ENCODE results near the gene RAD51B.
A peak's percentile ranks its signal among the peaks of the same experiment; 100 is the strongest.
"Not testable (repeated sequence)": the region's sequence is repeated elsewhere in the genome, so short reads cannot be mapped to it uniquely, and the experiment has no call there.

Gene RAD51B

GRCh38 chr14:68085742-68086141, 266.2 kb downstream of the RAD51B start:
- DNase-seq: no peak

- no peak for DNase-seq
These were observed 268.9 kb downstream of the RAD51B start for GRCh38 chr14:68088451-68088854.

GRCh38 chr14:68089146-68089731, 269.7 kb downstream of the RAD51B start:
- peak; percentile 27 for DNase-seq

- DNase-seq: no peak
These were observed 274.6 kb downstream of the RAD51B start for GRCh38 chr14:68094158-68094557.

GRCh38 chr14:68094752-68095151, 275.2 kb downstream of the RAD51B start:
- no peak for DNase-seq

GRCh38 chr14:68097727-68098126, 278.1 kb downstream of the RAD51B start:
- no peak for DNase-seq

- no peak for DNase-seq
These were observed 279.3 kb downstream of the RAD51B start for GRCh38 chr14:68098834-68099233.

- no peak for DNase-seq
These were observed 280.0 kb downstream of the RAD51B start for GRCh38 chr14:68099495-68100045.

GRCh38 chr14:68101715-68102301, 282.2 kb downstream of the RAD51B start:
- DNase-seq: not testable (repeated sequence)

GRCh38 chr14:68103853-68104252, 284.3 kb downstream of the RAD51B start:
- no peak for DNase-seq

- DNase-seq: no peak
These were observed 284.9 kb downstream of the RAD51B start for GRCh38 chr14:68104518-68104917.

- no peak for DNase-seq
These were observed 286.2 kb downstream of the RAD51B start for GRCh38 chr14:68105816-68106215.

GRCh38 chr14:68106456-68106855, 286.9 kb downstream of the RAD51B start:
- no peak for DNase-seq

- no peak for DNase-seq
These were observed 287.3 kb downstream of the RAD51B start for GRCh38 chr14:68106905-68107304.

- no peak for DNase-seq
These were observed 289.7 kb downstream of the RAD51B start for GRCh38 chr14:68109132-68109900.

GRCh38 chr14:68111097-68111852, 291.7 kb downstream of the RAD51B start:
- no peak for DNase-seq

- DNase-seq: peak; percentile 96
These were observed 292.3 kb downstream of the RAD51B start for GRCh38 chr14:68111853-68112270.

GRCh38 chr14:68112442-68112841, 292.9 kb downstream of the RAD51B start:
- no peak for DNase-seq

GRCh38 chr14:68113343-68113930, 293.9 kb downstream of the RAD51B start:
- DNase-seq: no peak

- not testable (repeated sequence) for DNase-seq
These were observed 296.4 kb downstream of the RAD51B start for GRCh38 chr14:68115952-68116351.

- DNase-seq: no peak
These were observed 303.1 kb downstream of the RAD51B start for GRCh38 chr14:68122651-68123050.

- DNase-seq: no peak
These were observed 304.5 kb downstream of the RAD51B start for GRCh38 chr14:68124050-68124449.

All from NCI-H524 treated with DMSO at 0.1 percent for 48 hours (cell line).